PC-3 (cell line): ENCODE results near the gene EGLN1. TPM values are rescaled to one million over a fixed set of nuclear protein-coding genes. Genes with fewer than 3 reads are reported as not detected.

Experiments
- ATAC-seq: fragments of 200-7000 bp; cut with Tn5 transposase; 2 replicates; pipeline ENCODE4 v1.9.1; 2020; ENCODE audit warnings: mild to moderate bottlenecking, moderate library complexity
- BruUV-seq: library from RNA; stranded (reverse); fragments of 400-500 nt; replicated peaks from 2 replicates; lab custom pipeline; 2021; lab: Mats Ljungman, UMichigan
- CTCF ChIA-PET: fragments of 300-600 bp; sonication (Branson Sonifier 250); formaldehyde crosslinking; loops from one replicate; lab custom pipeline; 2022; ENCODE audit warnings: antibody characterized with exemption; lab: Charles Lee
- POLR2A ChIA-PET: fragments of 300-600 bp; sonication (Branson Sonifier 250); formaldehyde crosslinking; loops from one replicate; lab custom pipeline; 2022; ENCODE audit warnings: antibody characterized with exemption; ENCODE audit not compliant: unreplicated experiment; lab: Charles Lee
- DNase-seq: peaks from one replicate; pipeline ENCODE4 v3.0.0-alpha.2; 2015
- H2AFZ ChIP-seq: fragments of 300-600 bp; sonication (generic); 2 replicates; pipeline ENCODE4 v1.6.0; 2016; ENCODE audit warnings: antibody characterized with exemption, low read length
- H3F3A ChIP-seq: fragments of 300-600 bp; sonication (generic); one replicate; pipeline ENCODE4 v1.6.0; 2017; ENCODE audit warnings: antibody characterized with exemption, low read length, control low read depth, mild to moderate bottlenecking; ENCODE audit not compliant: unreplicated experiment
- H3K27ac ChIP-seq: fragments of 300-600 bp; sonication (generic); 2 replicates; pipeline ENCODE4 v1.5.1; 2016; ENCODE audit warnings: mild to moderate bottlenecking, low read length
- H3K27me3 ChIP-seq: fragments of 300-600 bp; sonication (generic); 2 replicates; pipeline ENCODE4 v1.6.1; 2016; ENCODE audit warnings: low read length, mixed read lengths
- H3K36me3 ChIP-seq: fragments of 300-600 bp; sonication (generic); 2 replicates; pipeline ENCODE4 v1.6.1; 2016; ENCODE audit warnings: low read depth, mixed run types, low read length, mixed read lengths
- H3K4me1 ChIP-seq: fragments of 300-600 bp; sonication (generic); 2 replicates; pipeline ENCODE4 v1.5.1; 2016; ENCODE audit warnings: low read length; ENCODE audit not compliant: insufficient read depth
- H3K4me2 ChIP-seq: fragments of 300-600 bp; sonication (generic); 2 replicates; pipeline ENCODE4 v1.6.0; 2016; ENCODE audit warnings: low read length
- H3K4me3 ChIP-seq: fragments of 300-600 bp; sonication (generic); 2 replicates; pipeline ENCODE4 v1.5.1; 2016; ENCODE audit warnings: mild to moderate bottlenecking, low read length, mixed read lengths
- H3K79me2 ChIP-seq: fragments of 300-600 bp; sonication (generic); 2 replicates; pipeline ENCODE4 v1.6.1; 2017; ENCODE audit warnings: low read length, mixed read lengths
- H3K9ac ChIP-seq: fragments of 300-600 bp; sonication (generic); 2 replicates; pipeline ENCODE4 v1.6.0; 2016; ENCODE audit warnings: mild to moderate bottlenecking, low read length
- H3K9me2 ChIP-seq: fragments of 300-600 bp; sonication (generic); replicated peaks from 2 replicates; pipeline ENCODE4 v1.6.1; 2016; ENCODE audit warnings: mixed run types, low read length, mixed read lengths
- H3K9me3 ChIP-seq: fragments of 300-600 bp; sonication (generic); 2 replicates; pipeline ENCODE4 v1.6.1; 2016; ENCODE audit warnings: low read length, mixed read lengths
- H4K20me1 ChIP-seq: fragments of 300-600 bp; sonication (generic); 2 replicates; pipeline ENCODE4 v1.6.1; 2016; ENCODE audit warnings: low read length, mixed read lengths
- EZH2 ChIP-seq: fragments of 300-600 bp; sonication (generic); IDR thresholded peaks from one replicate; pipeline ENCODE4 v1.6.1; 2017; ENCODE audit warnings: antibody characterized with exemption, mild to moderate bottlenecking, low read length; ENCODE audit not compliant: unreplicated experiment
- EZH2phosphoT487 ChIP-seq: fragments of 300-600 bp; sonication (generic); IDR thresholded peaks from 2 replicates; pipeline ENCODE4 v1.6.1; 2018; ENCODE audit warnings: mild to moderate bottlenecking, antibody characterized with exemption, low read length, borderline replicate concordance
- intact Hi-C: fragments of 100-400 bp; cut with micrococcal nuclease; formaldehyde crosslinking; loops from 2 replicates; pipeline ENCODE4 v1.9.0; 2023
- total RNA-seq: library from RNA; depleted of rRNA; stranded (reverse); fragments of >200 nt; gene quantifications from 2 replicates; pipeline ENCODE4 v1.2.3, GENCODE V29; 2014
- TF ChIP-seq, protein P1 (sequence below): fragments of 300-600 bp; sonication (generic); conservative IDR thresholded peaks from 2 replicates; pipeline ENCODE4 v1.5.1; 2017; ENCODE audit warnings: antibody characterized with exemption, low read depth, mild to moderate bottlenecking, low read length

Gene EGLN1
- total RNA-seq, 1 experiment from 2014 or later: 37.0 TPM

DNA sequence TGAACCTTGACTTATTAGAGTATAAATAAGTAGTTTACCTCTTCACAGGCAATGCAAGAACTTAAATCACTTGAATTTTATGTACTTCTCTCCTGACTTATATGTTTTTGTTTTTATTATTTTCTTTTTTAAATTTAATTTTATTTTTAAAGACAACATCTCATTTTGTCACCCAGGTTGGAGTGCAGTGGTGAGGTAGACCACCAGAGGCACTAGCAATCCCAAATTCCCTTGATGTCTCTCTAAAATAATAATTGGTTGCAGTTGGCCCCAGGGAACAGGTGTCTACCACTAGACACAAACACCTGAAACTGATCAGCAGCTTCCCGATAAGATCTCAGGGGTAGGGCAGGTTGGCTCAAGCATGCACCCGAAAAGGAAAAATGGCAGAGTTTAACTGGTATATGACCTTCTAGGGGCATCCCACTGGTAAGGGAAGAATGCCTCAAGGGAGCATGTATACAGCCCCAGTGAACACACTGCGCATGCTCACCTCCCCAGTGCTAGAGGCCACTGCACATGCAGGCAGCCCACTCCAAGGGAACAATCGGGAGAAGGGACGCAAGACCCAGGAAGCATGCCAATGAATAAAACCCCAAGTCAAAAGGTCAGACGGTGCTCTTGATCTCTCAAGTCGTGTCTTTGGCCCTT lies 99.1 kb downstream of the EGLN1 start:
- ChIA-PET CTCF (no interaction called here), POLR2A (no interaction called here)
- no peak overlapping the region for H2AFZ ChIP-seq
- DNase-seq (no peak), ATAC-seq (no peak)
- TF ChIP-seq, protein P1, sequence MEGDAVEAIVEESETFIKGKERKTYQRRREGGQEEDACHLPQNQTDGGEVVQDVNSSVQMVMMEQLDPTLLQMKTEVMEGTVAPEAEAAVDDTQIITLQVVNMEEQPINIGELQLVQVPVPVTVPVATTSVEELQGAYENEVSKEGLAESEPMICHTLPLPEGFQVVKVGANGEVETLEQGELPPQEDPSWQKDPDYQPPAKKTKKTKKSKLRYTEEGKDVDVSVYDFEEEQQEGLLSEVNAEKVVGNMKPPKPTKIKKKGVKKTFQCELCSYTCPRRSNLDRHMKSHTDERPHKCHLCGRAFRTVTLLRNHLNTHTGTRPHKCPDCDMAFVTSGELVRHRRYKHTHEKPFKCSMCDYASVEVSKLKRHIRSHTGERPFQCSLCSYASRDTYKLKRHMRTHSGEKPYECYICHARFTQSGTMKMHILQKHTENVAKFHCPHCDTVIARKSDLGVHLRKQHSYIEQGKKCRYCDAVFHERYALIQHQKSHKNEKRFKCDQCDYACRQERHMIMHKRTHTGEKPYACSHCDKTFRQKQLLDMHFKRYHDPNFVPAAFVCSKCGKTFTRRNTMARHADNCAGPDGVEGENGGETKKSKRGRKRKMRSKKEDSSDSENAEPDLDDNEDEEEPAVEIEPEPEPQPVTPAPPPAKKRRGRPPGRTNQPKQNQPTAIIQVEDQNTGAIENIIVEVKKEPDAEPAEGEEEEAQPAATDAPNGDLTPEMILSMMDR: no peak
- TF ChIP-seq EZH2 (no peak), EZH2phosphoT487 (no peak)
- H3K27ac ChIP-seq: no peak overlapping the region
- no peak overlapping the region for H3K9ac ChIP-seq
- no peaks in the 10 kb centered on the region for H3K9me3 ChIP-seq
- intact Hi-C loops: no loop called here
- BruUV-seq: no TSS peak
- H3K4me2 ChIP-seq: no peak overlapping the region
- H3K36me3 ChIP-seq: no peaks in the 10 kb centered on the region
- no peaks in the 10 kb centered on the region for H4K20me1 ChIP-seq
- no peaks in the 10 kb centered on the region for H3K79me2 ChIP-seq
- H3F3A ChIP-seq: no peaks in the 10 kb centered on the region
- H3K4me3 ChIP-seq: no peak overlapping the region
- no peaks in the 10 kb centered on the region for H3K4me1 ChIP-seq
- no peaks in the 10 kb centered on the region for H3K9me2 ChIP-seq
- H3K27me3 ChIP-seq: no peaks in the 10 kb centered on the region

DNA sequence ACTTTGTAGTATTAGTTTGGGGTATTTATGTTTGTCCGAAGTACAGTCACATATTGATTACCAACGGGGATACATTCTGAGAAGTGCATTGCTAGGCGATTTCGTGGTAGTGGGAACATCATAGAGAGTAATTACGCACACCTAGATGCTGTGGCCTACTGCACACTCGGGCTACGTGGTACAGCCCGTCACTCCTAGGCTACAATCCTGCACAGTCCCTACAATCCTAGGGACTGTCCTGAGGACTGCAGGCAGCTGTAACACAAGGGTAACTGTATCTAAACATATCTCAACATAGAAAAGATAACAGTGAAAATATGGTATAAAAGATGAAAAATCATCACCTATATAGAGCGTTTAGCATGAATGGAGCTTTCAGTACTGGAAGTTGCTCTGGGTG lies 103.0 kb downstream of the EGLN1 start:
- Histone ChIP-seq H3K27ac (no peak overlapping the region), H3K4me3 (no peak overlapping the region), H3K27me3 (no peaks in the 10 kb centered on the region), H3K9me3 (no peaks in the 10 kb centered on the region), H3K4me1 (no peaks in the 10 kb centered on the region), H3F3A (no peaks in the 10 kb centered on the region), H3K4me2 (no peak overlapping the region), H3K36me3 (no peaks in the 10 kb centered on the region), H3K9me2 (no peaks in the 10 kb centered on the region), H2AFZ (no peak overlapping the region), H4K20me1 (no peaks in the 10 kb centered on the region), H3K79me2 (no peaks in the 10 kb centered on the region), H3K9ac (no peak overlapping the region)
- ChIA-PET POLR2A (no interaction called here), CTCF (no interaction called here)
- DNase-seq: no peak
- ATAC-seq: no peak
- BruUV-seq: no TSS peak
- TF ChIP-seq EZH2: no peak
- TF ChIP-seq, protein P1: no peak
- TF ChIP-seq EZH2phosphoT487: no peak
- intact Hi-C loops: no loop called here

DNA sequence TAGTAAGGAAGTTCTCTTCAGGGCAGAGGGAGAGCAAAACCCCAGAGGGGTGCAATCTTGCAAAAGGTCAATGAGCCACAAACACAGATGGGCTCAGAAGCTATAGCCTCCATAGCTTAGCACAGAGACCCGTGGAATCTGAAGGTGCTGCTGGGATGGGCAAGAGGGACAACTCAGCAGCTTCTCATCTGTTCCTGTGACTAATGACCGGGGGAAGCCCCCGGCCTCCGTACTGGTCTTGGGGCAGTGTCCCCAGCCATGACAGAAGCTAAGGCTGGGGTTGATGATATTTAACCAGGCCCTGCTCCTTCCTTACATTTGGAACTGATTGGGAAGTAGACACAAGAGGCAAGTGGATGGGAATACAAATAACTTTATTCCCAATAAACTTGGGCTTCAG lies 103.5 kb downstream of the EGLN1 start:
- POLR2A ChIA-PET: no interaction called here
- TF ChIP-seq EZH2phosphoT487 (no peak), EZH2 (no peak)
- TF ChIP-seq, protein P1: no peak

More for the DNA sequence above, 103.5 kb downstream of the EGLN1 start:
- Histone ChIP-seq H3K4me1 (no peaks in the 10 kb centered on the region), H3K9me3 (no peaks in the 10 kb centered on the region), H3K36me3 (no peaks in the 10 kb centered on the region), H3K27me3 (no peaks in the 10 kb centered on the region), H3K9me2 (no peaks in the 10 kb centered on the region), H3F3A (no peaks in the 10 kb centered on the region), H3K4me3 (no peak overlapping the region), H3K79me2 (no peaks in the 10 kb centered on the region), H2AFZ (no peak overlapping the region), H3K9ac (no peak overlapping the region), H3K4me2 (no peak overlapping the region), H4K20me1 (no peaks in the 10 kb centered on the region), H3K27ac (no peak overlapping the region)
- DNase-seq (no peak), ATAC-seq (no peak)
- intact Hi-C loops: no loop called here
- no TSS peak for BruUV-seq
- CTCF ChIA-PET: no interaction called here
